Activated CD8-positive, alpha-beta T cell treated with anti-CD3 and anti-CD28 coated beads, Interleukin-2, amount 10 ng/mL, durations not matched to agents 7 days and 5 days (primary cell): ENCODE results near the gene IFIT2. TPM values are rescaled to one million over a fixed set of nuclear protein-coding genes. Genes with fewer than 3 reads are reported as not detected.
"Not testable (repeated sequence)": the region's sequence is repeated elsewhere in the genome, so short reads cannot be mapped to it uniquely, and the experiment has no call there.

Experiments used
- ATAC-seq: fragments of 150-1000 bp; cut with Tn5 transposase; one replicate; pipeline ENCODE4 v1.10.0; 2021; ENCODE audit warnings: moderate library complexity
- CTCF ChIA-PET: fragments of 350-600 bp; sonication (Branson Sonifier 250); formaldehyde crosslinking; loops from one replicate; lab custom pipeline; 2021; ENCODE audit warnings: antibody characterized with exemption; lab: Charles Lee
- POLR2A ChIA-PET: fragments of 350-600 bp; sonication (Branson Sonifier 250); formaldehyde crosslinking; loops from one replicate; lab custom pipeline; 2021; ENCODE audit warnings: antibody characterized with exemption; lab: Charles Lee
- DNase-seq: peaks from one replicate; pipeline ENCODE4 v3.0.0-alpha.2; 2020
- H3K27ac Mint-ChIP-seq: one replicate; pipeline ENCODE4 v1.8.0; 2021; ENCODE audit warnings: mild to moderate bottlenecking, mixed read lengths
- H3K27me3 Mint-ChIP-seq: one replicate; pipeline ENCODE4 v1.8.0; 2021; ENCODE audit warnings: low read depth, mixed read lengths
- H3K36me3 Mint-ChIP-seq: one replicate; pipeline ENCODE4 v1.8.0; 2021; ENCODE audit warnings: low read depth, mixed read lengths
- H3K4me1 Mint-ChIP-seq: one replicate; pipeline ENCODE4 v1.8.0; 2021; ENCODE audit warnings: low read depth, mixed read lengths
- H3K4me3 Mint-ChIP-seq: one replicate; pipeline ENCODE4 v1.8.0; 2021; ENCODE audit warnings: mild to moderate bottlenecking, mixed read lengths
- H3K9me3 Mint-ChIP-seq: one replicate; pipeline ENCODE4 v1.8.0; 2022; ENCODE audit warnings: mixed read lengths; ENCODE audit not compliant: insufficient read depth
- total RNA-seq, 2 experiments: library from RNA; stranded (reverse); gene quantifications; one replicate each; pipeline ENCODE4 v1.2.3, GENCODE V29; 2021

The IFIT2 gene
- total RNA-seq, 2 experiments from 2014 or later, result 7.3 TPM

- no peak for DNase-seq
- ATAC-seq, result no peak
- ChIA-PET POLR2A (interaction anchor here (0.6 to 2.0 kb wide), 6 partner anchors 35 to 504 kb away, joined by 3 to 12 read pairs (median 4); partner anchors contain the start of genes IFIT1, IFIT5 and KIF20B), CTCF (interaction anchor here (1.0 to 2.2 kb wide), 2 partner anchors 39 to 58 kb away, joined by 3 to 9 read pairs; no protein-coding TSS in a partner anchor)
- H3K9me3 Mint-ChIP-seq, result no peaks in the 10 kb centered on the region
- peak overlapping the region; percentile 78 for H3K27ac Mint-ChIP-seq
- peaks cover 6% of the 10 kb centered on the region for H3K27me3 Mint-ChIP-seq
- peak overlapping the region; percentile 93 for H3K4me3 Mint-ChIP-seq
- peaks cover 82% of the 10 kb centered on the region for H3K4me1 Mint-ChIP-seq
- H3K36me3 Mint-ChIP-seq, result peaks cover 53% of the 10 kb centered on the region
Observed at GRCh38 chr10:89330537-89331212, 28.8 kb downstream of the IFIT2 start.

- H3K9me3 Mint-ChIP-seq, H3K27me3 Mint-ChIP-seq, ATAC-seq, DNase-seq: not testable (repeated sequence)
- CTCF ChIA-PET, result interaction anchor here (1.0 to 2.2 kb wide), 4 partner anchors 38 to 81 kb away, joined by 3 to 9 read pairs (median 6); partner anchors contain the start of gene IFIT1
- peak overlapping the region; percentile 78 for H3K27ac Mint-ChIP-seq
- H3K4me1 Mint-ChIP-seq, result peaks cover 88% of the 10 kb centered on the region
- H3K36me3 Mint-ChIP-seq, result peaks cover 59% of the 10 kb centered on the region
- peak overlapping the region; percentile 93 for H3K4me3 Mint-ChIP-seq
- POLR2A ChIA-PET, result interaction anchor here (0.6 to 2.0 kb wide), 12 partner anchors 7 to 505 kb away, joined by 3 to 12 read pairs (median 5); partner anchors contain the start of genes FAS, IFIT1 and KIF20B
Observed at GRCh38 chr10:89331487-89332122, 29.8 kb downstream of the IFIT2 start.

GRCh38 chr10:89332123-89332633, 30.3 kb downstream of the IFIT2 start:
- H3K4me1 Mint-ChIP-seq, result peaks cover 87% of the 10 kb centered on the region

GRCh38 chr10:89335226-89335625, 33.4 kb downstream of the IFIT2 start:
- no peak for ATAC-seq
- POLR2A ChIA-PET, result no interaction called here
- no peak overlapping the region for H3K27ac Mint-ChIP-seq
- H3K36me3 Mint-ChIP-seq, result peaks cover 69% of the 10 kb centered on the region
- no peaks in the 10 kb centered on the region for H3K9me3 Mint-ChIP-seq
- H3K27me3 Mint-ChIP-seq, result peaks cover 6% of the 10 kb centered on the region
- peaks cover 78% of the 10 kb centered on the region for H3K4me1 Mint-ChIP-seq
- no peak overlapping the region for H3K4me3 Mint-ChIP-seq
- CTCF ChIA-PET, result no interaction called here
- no peak for DNase-seq

More at GRCh38 chr10:89332123-89332633, 30.3 kb downstream of the IFIT2 start:
- peaks cover 6% of the 10 kb centered on the region for H3K27me3 Mint-ChIP-seq
- peak; percentile 54 for ATAC-seq
- POLR2A ChIA-PET, result interaction anchor here (0.6 to 1.8 kb wide), 13 partner anchors 8 to 406 kb away, joined by 3 to 10 read pairs (median 5); partner anchors contain the start of genes FAS, KIF20B and LIPA
- CTCF ChIA-PET, result interaction anchor here (0.8 to 2.2 kb wide), 5 partner anchors 32 to 80 kb away, joined by 3 to 9 read pairs (median 3); partner anchors contain the start of gene IFIT1
- DNase-seq, result peak; percentile 52
- H3K36me3 Mint-ChIP-seq, result peaks cover 60% of the 10 kb centered on the region
- H3K9me3 Mint-ChIP-seq, result no peaks in the 10 kb centered on the region
- H3K27ac Mint-ChIP-seq, result peak overlapping the region; percentile 78
- peak overlapping the region; percentile 93 for H3K4me3 Mint-ChIP-seq

GRCh38 chr10:89336241-89336640, 34.4 kb downstream of the IFIT2 start:
- Mint-ChIP-seq H3K27me3 (peaks cover 6% of the 10 kb centered on the region), H3K36me3 (peaks cover 75% of the 10 kb centered on the region), H3K4me3 (no peak overlapping the region), H3K27ac (no peak overlapping the region), H3K9me3 (no peaks in the 10 kb centered on the region), H3K4me1 (peaks cover 67% of the 10 kb centered on the region)
- no peak for DNase-seq
- ATAC-seq, result no peak
- ChIA-PET POLR2A (no interaction called here), CTCF (interaction anchor here (2.3 kb wide), 1 partner anchor 33 kb away, joined by 16 read pairs; no protein-coding TSS in a partner anchor)

- peaks cover 56% of the 10 kb centered on the region for H3K4me1 Mint-ChIP-seq
Observed at GRCh38 chr10:89337484-89337883, 35.6 kb downstream of the IFIT2 start.

GRCh38 chr10:89338713-89339112, 36.9 kb downstream of the IFIT2 start:
- no peak for DNase-seq
- peaks cover 45% of the 10 kb centered on the region for H3K4me1 Mint-ChIP-seq
- H3K27me3 Mint-ChIP-seq, result peaks cover 6% of the 10 kb centered on the region
- no peak overlapping the region for H3K4me3 Mint-ChIP-seq
- peaks cover 84% of the 10 kb centered on the region for H3K36me3 Mint-ChIP-seq
- no peak overlapping the region for H3K27ac Mint-ChIP-seq
- ATAC-seq, result no peak
- POLR2A ChIA-PET, result interaction anchor here (1.2 kb wide), 2 partner anchors 39 to 54 kb away, joined by 3 to 5 read pairs; partner anchors contain the start of gene IFIT1B
- CTCF ChIA-PET, result interaction anchor here (1.1 to 2.3 kb wide), 3 partner anchors 31 to 121 kb away, joined by 3 to 16 read pairs (median 6); no protein-coding TSS in a partner anchor
- no peaks in the 10 kb centered on the region for H3K9me3 Mint-ChIP-seq

More at GRCh38 chr10:89337484-89337883, 35.6 kb downstream of the IFIT2 start:
- Mint-ChIP-seq H3K27ac (no peak overlapping the region), H3K9me3 (no peaks in the 10 kb centered on the region), H3K27me3 (peaks cover 6% of the 10 kb centered on the region), H3K4me3 (no peak overlapping the region), H3K36me3 (peaks cover 80% of the 10 kb centered on the region)
- peak; percentile 31 for ATAC-seq
- ChIA-PET POLR2A (interaction anchor here (1.0 to 1.2 kb wide), 2 partner anchors 56 to 76 kb away, joined by 3 to 4 read pairs; partner anchors contain the start of gene IFIT5), CTCF (interaction anchor here (2.3 kb wide), 1 partner anchor 32 kb away, joined by 16 read pairs; no protein-coding TSS in a partner anchor)
- DNase-seq, result peak; percentile 58

- Mint-ChIP-seq H3K27ac (no peak overlapping the region), H3K36me3 (peaks cover 81% of the 10 kb centered on the region), H3K4me3 (no peak overlapping the region), H3K9me3 (no peaks in the 10 kb centered on the region), H3K4me1 (peaks cover 38% of the 10 kb centered on the region), H3K27me3 (peaks cover 5% of the 10 kb centered on the region)
- ATAC-seq, result no peak
- CTCF ChIA-PET, result interaction anchor here (0.9 to 1.7 kb wide), 3 partner anchors 24 to 49 kb away, joined by 3 to 6 read pairs (median 4); no protein-coding TSS in a partner anchor
- no peak for DNase-seq
- POLR2A ChIA-PET, result interaction anchor here (0.9 kb wide), 1 partner anchor 12 kb away, joined by 3 read pairs; no protein-coding TSS in a partner anchor
Observed at GRCh38 chr10:89339875-89340274, 38.0 kb downstream of the IFIT2 start.

GRCh38 chr10:89341649-89342048, 39.8 kb downstream of the IFIT2 start:
- Mint-ChIP-seq H3K27ac (no peak overlapping the region), H3K9me3 (no peaks in the 10 kb centered on the region), H3K36me3 (peaks cover 64% of the 10 kb centered on the region), H3K4me3 (no peak overlapping the region), H3K27me3 (peaks cover 3% of the 10 kb centered on the region), H3K4me1 (peaks cover 21% of the 10 kb centered on the region)
- DNase-seq, result no peak
- POLR2A ChIA-PET, result interaction anchor here (0.6 to 0.7 kb wide), 4 partner anchors 9 to 71 kb away, joined by 3 read pairs; no protein-coding TSS in a partner anchor
- ATAC-seq, result no peak
- CTCF ChIA-PET, result interaction anchor here (3.1 kb wide), 1 partner anchor 28 kb away, joined by 9 read pairs; no protein-coding TSS in a partner anchor

GRCh38 chr10:89342206-89342958, 40.5 kb downstream of the IFIT2 start:
- no peak overlapping the region for H3K4me3 Mint-ChIP-seq
- ATAC-seq, result no peak
- H3K9me3 Mint-ChIP-seq, result no peaks in the 10 kb centered on the region
- peaks cover 3% of the 10 kb centered on the region for H3K27me3 Mint-ChIP-seq
- DNase-seq, result no peak
- no peak overlapping the region for H3K27ac Mint-ChIP-seq
- POLR2A ChIA-PET, result interaction anchor here (0.7 kb wide), 1 partner anchor 70 kb away, joined by 3 read pairs; no protein-coding TSS in a partner anchor
- H3K36me3 Mint-ChIP-seq, result peaks cover 58% of the 10 kb centered on the region
- peaks cover 15% of the 10 kb centered on the region for H3K4me1 Mint-ChIP-seq
- CTCF ChIA-PET, result interaction anchor here (3.1 kb wide), 1 partner anchor 27 kb away, joined by 9 read pairs; no protein-coding TSS in a partner anchor
